MM.1S (cell line): ENCODE measurements around the gene LGSN.

ENCODE experiments used
- EZH2phosphoT487 ChIP-seq: fragments of 300-600 bp; sonication (generic); IDR thresholded peaks from 2 replicates; pipeline ENCODE4 v1.6.1; 2018; ENCODE audit warnings: antibody characterized with exemption, low read length
- TF ChIP-seq, protein P1 (sequence below): fragments of 300-600 bp; sonication (generic); IDR thresholded peaks from 2 replicates; pipeline ENCODE4 v1.5.1; 2016; ENCODE audit warnings: antibody characterized with exemption, low read length, mixed read lengths

DNA sequence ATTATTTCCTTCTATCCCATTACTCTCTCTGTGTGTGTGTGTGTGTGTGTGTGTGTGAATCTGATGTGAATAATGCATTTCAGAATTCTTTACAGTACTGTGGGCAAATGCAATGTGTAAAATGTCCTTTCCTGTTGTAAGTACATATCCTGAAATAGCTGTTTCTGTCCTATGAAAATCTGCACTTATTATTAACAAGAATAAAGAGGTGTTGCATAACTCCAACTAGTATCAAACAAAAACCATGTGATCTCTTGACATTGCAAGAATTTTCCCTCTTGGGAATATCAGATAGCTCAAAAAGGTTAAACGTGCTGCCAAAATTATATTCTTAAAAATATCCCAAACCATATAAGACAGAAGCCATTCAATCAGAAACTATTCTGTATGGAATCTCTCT, 52.0 kb downstream of the LGSN start:
- TF ChIP-seq, protein P1, sequence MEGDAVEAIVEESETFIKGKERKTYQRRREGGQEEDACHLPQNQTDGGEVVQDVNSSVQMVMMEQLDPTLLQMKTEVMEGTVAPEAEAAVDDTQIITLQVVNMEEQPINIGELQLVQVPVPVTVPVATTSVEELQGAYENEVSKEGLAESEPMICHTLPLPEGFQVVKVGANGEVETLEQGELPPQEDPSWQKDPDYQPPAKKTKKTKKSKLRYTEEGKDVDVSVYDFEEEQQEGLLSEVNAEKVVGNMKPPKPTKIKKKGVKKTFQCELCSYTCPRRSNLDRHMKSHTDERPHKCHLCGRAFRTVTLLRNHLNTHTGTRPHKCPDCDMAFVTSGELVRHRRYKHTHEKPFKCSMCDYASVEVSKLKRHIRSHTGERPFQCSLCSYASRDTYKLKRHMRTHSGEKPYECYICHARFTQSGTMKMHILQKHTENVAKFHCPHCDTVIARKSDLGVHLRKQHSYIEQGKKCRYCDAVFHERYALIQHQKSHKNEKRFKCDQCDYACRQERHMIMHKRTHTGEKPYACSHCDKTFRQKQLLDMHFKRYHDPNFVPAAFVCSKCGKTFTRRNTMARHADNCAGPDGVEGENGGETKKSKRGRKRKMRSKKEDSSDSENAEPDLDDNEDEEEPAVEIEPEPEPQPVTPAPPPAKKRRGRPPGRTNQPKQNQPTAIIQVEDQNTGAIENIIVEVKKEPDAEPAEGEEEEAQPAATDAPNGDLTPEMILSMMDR: no peak
- TF ChIP-seq EZH2phosphoT487: no peak
